A172 (cell line): ENCODE results near the gene FAM171A2. TPM values are rescaled to one million over a fixed set of nuclear protein-coding genes. Genes with fewer than 3 reads are reported as not detected.
"Not testable (repeated sequence)": the region's sequence is repeated elsewhere in the genome, so short reads cannot be mapped to it uniquely, and the experiment has no call there.

Experiments
- DNase-seq: peaks from one replicate; pipeline ENCODE4 v3.0.0-alpha.2; 2015; ENCODE audit warnings: low spot score
- total RNA-seq: library from RNA; depleted of rRNA; stranded (reverse); fragments of >200 nt; shearing (Covaris generic); gene quantifications from 2 replicates; pipeline ENCODE4 v1.2.3, GENCODE V29; 2014

Gene FAM171A2
- total RNA-seq, 1 experiment from 2014 or later: 31.1 TPM

DNA sequence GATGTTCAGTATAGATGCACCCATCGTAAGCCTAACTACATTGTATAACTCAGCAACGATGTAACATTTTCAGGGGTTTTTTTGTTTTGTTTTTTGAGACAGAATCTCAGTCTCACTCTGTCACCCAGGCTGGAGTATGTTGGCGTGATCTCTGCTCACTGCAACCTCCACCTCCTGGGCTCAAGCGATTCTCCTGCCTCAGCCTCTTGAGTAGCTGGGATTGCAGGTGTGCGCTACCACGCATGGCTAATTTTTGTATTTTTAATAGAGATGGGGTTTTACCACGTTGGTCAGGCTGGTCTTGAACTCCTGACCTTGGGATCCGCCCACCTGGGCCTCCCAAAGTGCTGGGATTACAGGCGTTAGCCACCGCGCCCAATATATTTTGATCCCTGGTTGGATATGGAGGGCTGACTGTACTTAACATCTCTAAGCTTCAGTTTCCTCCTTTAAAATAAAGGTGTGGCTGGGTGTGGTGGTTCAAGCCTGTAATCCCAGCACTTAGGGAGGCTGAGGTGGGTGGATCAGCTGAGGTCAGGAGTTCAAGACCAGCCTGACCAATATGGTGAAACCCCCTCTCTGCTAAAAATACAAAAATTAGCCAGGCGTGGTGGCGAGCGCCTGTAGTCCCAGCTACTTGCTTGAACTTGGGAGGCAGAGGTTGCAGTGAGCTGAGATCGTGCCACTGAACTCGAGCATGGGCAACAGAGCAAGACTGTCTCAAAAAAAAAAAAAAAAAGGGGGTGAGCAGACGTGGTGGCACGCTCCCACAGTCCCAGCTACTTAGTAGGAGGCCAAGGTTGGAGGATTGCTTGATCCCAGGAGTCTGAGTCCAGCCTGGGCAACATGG lies 16.2 kb downstream of the FAM171A2 start:
- DNase-seq: not testable (repeated sequence)

DNA sequence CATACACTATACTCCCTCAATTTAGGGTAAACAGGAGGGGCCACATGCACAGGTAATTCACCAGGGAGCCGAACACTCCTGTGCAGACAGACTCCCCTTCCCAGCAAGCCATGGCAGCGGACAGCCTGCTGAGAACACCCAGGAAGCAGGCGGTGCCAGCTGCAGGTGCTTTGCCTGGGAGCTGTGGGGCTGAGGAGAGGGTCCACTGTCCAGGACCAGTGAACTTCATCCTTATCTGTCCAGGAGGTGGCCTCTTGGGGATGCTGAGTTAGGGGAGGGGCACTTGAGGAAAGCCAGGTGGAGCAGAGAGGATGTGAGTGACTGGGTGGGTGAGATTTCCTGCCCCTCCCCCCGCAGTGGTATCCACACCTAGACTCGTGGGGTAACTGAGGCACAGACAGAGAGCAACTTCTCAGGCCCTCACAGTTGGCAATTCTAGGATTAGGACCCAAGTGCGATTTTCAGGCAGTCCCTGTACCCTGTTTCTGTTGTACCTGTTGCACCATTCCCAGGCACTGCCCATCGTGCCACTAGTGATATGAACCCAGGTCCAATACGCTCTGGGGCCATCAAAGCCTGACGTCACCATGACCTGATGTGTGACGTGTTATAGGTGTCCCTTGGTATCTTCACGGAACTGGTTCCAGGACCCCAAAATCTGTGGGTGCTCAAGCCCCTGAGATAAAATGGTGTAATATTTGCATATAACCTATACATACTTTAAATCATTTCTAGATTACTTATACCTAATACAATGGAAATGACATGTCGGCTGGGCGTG lies 17.4 kb downstream of the FAM171A2 start:
- no peak for DNase-seq

GRCh38 chr17:44345454-44346026 lies 18.1 kb downstream of the FAM171A2 start:
- DNase-seq: peak; percentile 74

DNA sequence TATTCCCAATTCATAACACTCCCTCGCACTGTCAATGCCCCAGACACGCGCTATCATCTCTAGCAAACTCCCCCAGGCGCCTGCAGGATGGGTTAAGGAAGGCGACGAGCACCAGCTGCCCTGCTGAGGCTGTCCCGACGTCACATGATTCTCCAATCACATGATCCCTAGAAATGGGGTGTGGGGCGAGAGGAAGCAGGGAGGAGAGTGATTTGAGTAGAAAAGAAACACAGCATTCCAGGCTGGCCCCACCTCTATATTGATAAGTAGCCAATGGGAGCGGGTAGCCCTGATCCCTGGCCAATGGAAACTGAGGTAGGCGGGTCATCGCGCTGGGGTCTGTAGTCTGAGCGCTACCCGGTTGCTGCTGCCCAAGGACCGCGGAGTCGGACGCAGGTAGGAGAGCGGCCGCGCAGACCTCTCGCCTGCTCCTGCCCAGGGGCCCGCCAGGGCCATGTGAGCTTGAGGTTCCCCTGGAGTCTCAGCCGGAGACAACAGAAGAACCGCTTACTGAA lies 18.7 kb downstream of the FAM171A2 start, which contains the start of gene GRN:
TSS of gene GRN (plus strand) at position 364 of the 515 bp plus-strand sequence. CDS start 3,863 bp downstream, outside the sequence.
- DNase-seq: peak; percentile 99

DNA sequence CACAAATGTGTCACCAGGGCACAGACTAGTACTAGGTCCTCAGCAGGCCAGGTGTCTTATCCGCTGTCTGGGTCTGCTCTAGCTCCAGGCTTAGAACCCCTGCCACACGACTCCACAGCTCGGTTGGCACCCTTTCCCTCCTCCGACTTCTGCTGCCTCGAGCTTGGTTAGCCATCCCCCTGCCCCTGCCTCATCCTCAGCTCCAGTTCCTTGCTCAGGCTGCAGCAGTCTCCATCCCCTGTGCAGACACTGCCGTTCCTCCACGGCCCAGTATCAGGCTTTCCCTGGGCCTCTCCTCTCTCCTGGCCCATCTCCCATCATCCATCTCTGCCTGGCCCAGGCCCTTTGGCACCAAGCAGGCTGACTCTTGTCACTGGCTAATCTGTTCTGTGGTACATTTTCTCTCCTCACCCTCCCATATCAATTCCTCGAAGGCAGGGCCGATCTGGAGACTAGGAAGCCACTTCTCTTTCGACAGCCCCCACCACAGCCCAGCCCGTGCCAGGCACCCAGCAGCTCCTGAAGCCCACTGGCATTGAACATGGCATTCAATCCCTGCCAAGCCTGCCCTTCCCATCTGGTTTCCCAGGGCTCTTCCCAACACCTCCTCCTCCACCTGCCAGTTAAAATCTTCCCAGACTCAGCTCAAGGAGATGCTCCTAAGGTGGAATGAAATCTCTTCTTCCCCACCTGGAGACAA lies 20.0 kb downstream of the FAM171A2 start:
- no peak for DNase-seq

- DNase-seq: not testable (repeated sequence)
Measured at GRCh38 chr17:44340553-44340952, 23.1 kb downstream of the FAM171A2 start.

GRCh38 chr17:44338702-44339101 lies 25.0 kb downstream of the FAM171A2 start:
- DNase-seq: peak; percentile 70

GRCh38 chr17:44335968-44336367 lies 27.7 kb downstream of the FAM171A2 start:
- DNase-seq: no peak

GRCh38 chr17:44335564-44335963 lies 28.1 kb downstream of the FAM171A2 start:
- no peak for DNase-seq

GRCh38 chr17:44334727-44335126 lies 28.9 kb downstream of the FAM171A2 start:
- DNase-seq: no peak

GRCh38 chr17:44334315-44334714 lies 29.3 kb downstream of the FAM171A2 start:
- no peak for DNase-seq

DNA sequence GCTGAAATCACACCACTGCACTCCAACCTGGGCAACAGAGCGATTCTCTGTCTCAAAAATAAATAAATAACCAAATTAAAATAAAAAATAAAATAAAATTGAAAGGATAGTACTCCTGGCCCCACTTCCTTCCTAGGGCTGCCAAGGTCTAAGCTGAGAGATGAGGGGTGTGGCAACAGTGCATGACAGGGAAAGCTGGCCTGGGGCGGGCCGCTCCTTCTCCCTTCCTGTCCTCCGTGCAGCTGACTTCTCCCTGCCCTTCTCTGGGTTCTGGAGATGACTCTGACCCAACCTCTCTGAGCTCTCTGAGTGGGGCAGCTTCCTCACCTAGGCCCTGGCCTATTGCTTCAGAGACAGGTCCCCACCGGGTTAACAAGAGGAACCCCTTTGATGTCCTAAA lies 30.3 kb downstream of the FAM171A2 start:
- no peak for DNase-seq

GRCh38 chr17:44331249-44331760 lies 32.3 kb downstream of the FAM171A2 start:
- DNase-seq: peak; percentile 80

DNA sequence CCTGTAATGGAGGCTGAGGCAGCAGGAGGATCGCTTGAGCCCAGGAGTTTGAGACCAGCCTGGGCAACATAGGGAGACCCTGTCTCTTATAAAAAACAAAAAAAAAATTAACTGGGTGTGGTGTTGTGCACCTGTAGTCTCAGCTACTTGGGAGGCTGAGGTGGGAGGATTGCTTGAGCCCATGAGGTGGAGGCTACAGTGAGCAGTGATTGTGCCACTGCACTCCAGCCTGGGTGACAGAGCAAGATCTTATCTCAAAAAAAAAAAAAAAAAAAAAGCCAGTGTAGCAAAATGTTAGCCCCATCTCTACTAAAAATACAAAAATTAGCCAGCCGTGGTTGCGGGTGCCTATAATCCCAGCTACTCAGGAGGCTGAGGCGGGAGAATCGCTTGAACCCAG lies 33.4 kb downstream of the FAM171A2 start:
- not testable (repeated sequence) for DNase-seq

- not testable (repeated sequence) for DNase-seq
Measured at GRCh38 chr17:44329516-44329915, 34.1 kb downstream of the FAM171A2 start.

DNA sequence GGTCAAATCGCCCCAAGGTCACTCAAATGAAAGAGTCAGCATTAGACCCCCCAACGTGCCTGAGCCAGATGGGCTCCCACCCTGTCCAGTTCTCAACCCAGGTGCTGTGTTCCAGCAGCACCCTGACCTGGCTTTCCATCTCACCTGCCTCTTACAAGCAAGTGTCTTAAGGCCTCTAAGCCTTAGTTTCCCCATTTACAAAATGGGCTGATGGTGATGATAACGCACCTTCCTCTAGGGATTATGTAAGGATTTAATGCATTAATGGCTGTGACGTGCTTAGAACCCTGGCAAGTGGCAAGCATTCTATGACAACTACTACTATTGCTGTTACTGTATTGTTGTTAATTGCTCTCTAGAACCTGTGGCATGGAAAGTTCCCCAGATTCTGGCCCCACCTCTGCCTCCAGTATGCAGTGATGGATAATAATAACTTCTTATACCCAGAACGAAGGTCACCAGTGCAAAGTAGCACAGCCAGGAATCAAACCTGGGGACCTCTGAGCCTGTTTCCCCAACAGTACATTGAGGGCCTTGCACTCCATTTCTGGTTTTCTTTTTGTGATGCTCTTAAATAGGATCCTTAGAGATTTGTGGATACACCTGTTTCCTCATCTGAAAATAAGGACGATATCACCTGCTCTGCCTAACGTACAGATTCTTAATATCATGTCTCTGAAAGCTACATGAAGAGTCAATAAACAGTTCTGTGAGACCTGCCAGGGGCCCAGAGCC lies 35.8 kb downstream of the FAM171A2 start:
- DNase-seq: no peak

- DNase-seq: peak; percentile 96
Measured at GRCh38 chr17:44326861-44327444, 36.7 kb downstream of the FAM171A2 start.

GRCh38 chr17:44324571-44325275 lies 38.9 kb downstream of the FAM171A2 start, which contains the start of gene SLC25A39:
SLC25A39 (minus strand) TSS chr17:44324823; CDS start chr17:44323562, 1,261 bp downstream.
- peak; percentile 74 for DNase-seq

GRCh38 chr17:44324092-44324570 lies 39.5 kb downstream of the FAM171A2 start:
- DNase-seq: no peak
